GM19240 (cell line): ENCODE data around the gene CBX5.
A peak's percentile ranks its signal among the peaks of the same experiment; 100 is the strongest.
"Not testable (repeated sequence)": the region's sequence is repeated elsewhere in the genome, so short reads cannot be mapped to it uniquely, and the experiment has no call there.

Source experiments
- DNase-seq: peaks from one replicate; pipeline ENCODE4 v3.0.0; 2011; ENCODE audit warnings: low spot score; ENCODE audit not compliant: insufficient read length

The CBX5 gene

GRCh38 chr12:54227927-54228326 lies 52.0 kb downstream of the CBX5 start:
- DNase-seq = not testable (repeated sequence)

GRCh38 chr12:54227376-54227775 lies 52.5 kb downstream of the CBX5 start:
- no peak for DNase-seq

GRCh38 chr12:54225666-54226065 lies 54.3 kb downstream of the CBX5 start:
- DNase-seq = no peak

GRCh38 chr12:54222609-54223008 lies 57.3 kb downstream of the CBX5 start:
- no peak for DNase-seq

GRCh38 chr12:54221402-54221984 lies 58.4 kb downstream of the CBX5 start:
- DNase-seq = no peak

GRCh38 chr12:54220567-54220966 lies 59.4 kb downstream of the CBX5 start:
- no peak for DNase-seq

- no peak for DNase-seq
These were observed 59.8 kb downstream of the CBX5 start for GRCh38 chr12:54220092-54220557.

- no peak for DNase-seq
These were observed 62.1 kb downstream of the CBX5 start for GRCh38 chr12:54217774-54218241.

GRCh38 chr12:54216797-54217661 lies 62.9 kb downstream of the CBX5 start:
- DNase-seq = no peak

GRCh38 chr12:54215989-54216796 lies 63.7 kb downstream of the CBX5 start:
- DNase-seq = no peak

- peak; percentile 74 for DNase-seq
These were observed 65.1 kb downstream of the CBX5 start for GRCh38 chr12:54214553-54215406.

GRCh38 chr12:54213079-54213478 lies 66.8 kb downstream of the CBX5 start:
- DNase-seq = no peak

GRCh38 chr12:54211920-54212319 lies 68.0 kb downstream of the CBX5 start:
- no peak for DNase-seq

- no peak for DNase-seq
These were observed 69.5 kb downstream of the CBX5 start for GRCh38 chr12:54210400-54210790.

GRCh38 chr12:54208591-54208990 lies 71.3 kb downstream of the CBX5 start:
- no peak for DNase-seq

- DNase-seq = peak; percentile 69
These were observed 72.2 kb downstream of the CBX5 start for GRCh38 chr12:54207539-54208294.

GRCh38 chr12:54206791-54207190 lies 73.1 kb downstream of the CBX5 start:
- no peak for DNase-seq

- DNase-seq = no peak
These were observed 75.6 kb downstream of the CBX5 start for GRCh38 chr12:54204316-54204715.

- peak; percentile 75 for DNase-seq
These were observed 78.7 kb downstream of the CBX5 start for GRCh38 chr12:54201001-54201794.
